NCI-H2196 (cell line): ENCODE results near the gene KCNQ1.

ENCODE experiments used
- DNase-seq: peaks from one replicate; lab custom pipeline; 2025; ENCODE audit not compliant: unreplicated experiment; lab: John Stamatoyannopoulos, UW

The KCNQ1 gene

DNA sequence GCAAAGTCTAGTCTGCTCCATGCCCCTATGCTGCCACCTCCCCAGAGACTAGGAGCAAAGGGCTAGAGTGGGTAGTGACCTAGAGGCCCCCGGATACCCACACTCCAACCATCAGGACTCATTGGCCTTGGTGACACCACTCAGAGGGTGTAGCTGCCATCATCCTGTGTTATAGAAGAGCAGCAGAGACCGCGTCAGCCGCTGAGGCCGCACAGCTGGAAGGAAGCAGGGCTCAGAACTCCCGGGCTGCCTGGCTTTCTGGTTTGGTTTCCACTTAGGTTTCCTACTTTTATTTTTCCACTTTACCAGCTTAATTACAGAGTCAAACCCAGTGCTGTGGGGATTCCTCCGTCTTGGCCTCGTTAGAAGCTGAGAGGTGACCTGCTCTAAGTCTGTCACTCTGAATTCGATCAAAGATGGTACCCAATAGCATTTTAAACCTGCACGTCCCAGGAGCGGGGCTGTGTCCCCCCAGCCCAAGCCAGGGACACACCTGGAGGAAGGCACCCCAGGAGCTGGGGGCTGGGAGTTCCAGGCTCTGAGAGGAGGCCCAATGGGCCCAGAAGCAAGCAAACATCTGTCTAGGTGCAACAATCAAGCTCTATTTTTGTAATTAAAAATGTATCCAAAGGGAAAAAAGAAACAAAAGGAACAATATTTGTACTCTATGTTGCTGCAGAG, 442.8 kb downstream of the KCNQ1 start:
- no peak for DNase-seq

DNA sequence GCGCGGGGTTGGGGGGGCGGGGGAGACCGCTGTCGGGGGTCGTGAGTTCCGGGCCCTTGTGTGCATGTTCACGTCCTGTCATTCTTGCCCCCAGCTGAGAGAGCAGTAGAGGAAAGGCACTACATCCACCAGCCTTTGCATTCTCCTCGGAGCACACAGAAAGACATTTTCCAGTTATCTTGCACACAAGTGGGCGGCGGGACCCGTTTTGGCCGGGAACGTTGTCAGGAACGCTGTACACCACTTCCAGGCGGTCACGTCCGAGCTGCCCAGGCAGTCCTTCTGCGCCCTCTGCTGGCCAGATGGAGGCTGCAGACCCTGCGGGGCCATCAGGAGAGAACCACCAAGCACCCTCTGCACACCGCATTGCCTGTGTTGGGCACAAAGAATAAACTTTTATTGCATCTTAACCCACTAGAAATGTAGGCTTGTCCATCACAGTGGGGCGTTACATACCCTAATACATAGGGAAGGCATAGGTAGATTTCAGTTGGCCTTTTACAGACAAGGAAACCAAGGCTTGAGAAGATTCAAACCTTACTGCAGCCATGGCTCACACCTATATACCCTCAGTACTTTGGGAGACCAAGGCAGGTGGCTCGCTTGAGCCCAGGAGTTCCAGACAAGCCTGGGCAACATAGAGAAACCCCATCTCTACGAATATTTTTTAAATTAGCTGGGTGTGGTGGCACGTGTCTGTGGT, 443.6 kb downstream of the KCNQ1 start:
- peak; percentile 88 for DNase-seq

DNA sequence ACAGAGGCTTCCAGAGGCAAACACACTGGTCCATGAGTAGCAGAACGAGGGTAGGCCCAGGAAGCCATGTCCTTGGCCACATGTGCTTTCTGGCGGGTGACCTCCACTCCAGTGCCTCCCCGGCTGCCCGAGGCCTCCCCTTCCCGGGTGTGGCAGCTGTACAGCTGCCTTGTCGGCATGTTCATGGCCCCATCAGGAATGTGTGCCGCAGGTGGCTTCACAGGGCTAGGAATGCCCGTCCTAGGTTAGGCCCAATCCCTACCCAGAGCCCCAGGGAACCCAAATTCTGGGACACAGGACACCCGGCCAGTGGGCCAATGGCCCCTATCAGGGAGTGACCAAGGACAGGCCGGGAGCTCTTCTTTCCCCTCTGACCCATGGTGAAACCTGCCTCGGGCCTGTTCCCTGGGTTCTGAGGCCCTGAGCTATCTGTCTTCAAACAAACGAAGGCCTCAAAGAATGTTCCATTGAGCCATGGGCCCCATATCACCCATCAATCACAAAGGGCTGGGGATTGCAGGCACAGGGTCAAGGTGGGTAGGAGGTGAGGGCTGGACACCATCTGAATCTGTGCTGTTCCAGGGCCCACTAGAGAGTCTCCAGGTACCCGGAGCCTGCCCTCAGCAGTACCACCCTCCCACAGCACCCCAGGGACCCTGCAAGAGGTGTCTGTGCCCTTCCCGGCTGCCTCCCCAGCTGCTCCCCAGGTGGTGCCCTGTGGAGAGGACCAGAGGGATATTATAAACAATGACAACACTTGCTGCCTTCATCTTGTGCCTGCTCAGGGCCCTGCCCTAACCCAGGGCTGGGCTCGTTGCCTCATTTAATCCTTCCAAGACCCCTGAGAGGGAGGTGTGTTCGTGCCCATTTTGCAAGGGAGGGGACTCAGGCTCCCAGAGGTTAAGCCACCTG, 444.8 kb downstream of the KCNQ1 start:
- DNase-seq, result no peak

DNA sequence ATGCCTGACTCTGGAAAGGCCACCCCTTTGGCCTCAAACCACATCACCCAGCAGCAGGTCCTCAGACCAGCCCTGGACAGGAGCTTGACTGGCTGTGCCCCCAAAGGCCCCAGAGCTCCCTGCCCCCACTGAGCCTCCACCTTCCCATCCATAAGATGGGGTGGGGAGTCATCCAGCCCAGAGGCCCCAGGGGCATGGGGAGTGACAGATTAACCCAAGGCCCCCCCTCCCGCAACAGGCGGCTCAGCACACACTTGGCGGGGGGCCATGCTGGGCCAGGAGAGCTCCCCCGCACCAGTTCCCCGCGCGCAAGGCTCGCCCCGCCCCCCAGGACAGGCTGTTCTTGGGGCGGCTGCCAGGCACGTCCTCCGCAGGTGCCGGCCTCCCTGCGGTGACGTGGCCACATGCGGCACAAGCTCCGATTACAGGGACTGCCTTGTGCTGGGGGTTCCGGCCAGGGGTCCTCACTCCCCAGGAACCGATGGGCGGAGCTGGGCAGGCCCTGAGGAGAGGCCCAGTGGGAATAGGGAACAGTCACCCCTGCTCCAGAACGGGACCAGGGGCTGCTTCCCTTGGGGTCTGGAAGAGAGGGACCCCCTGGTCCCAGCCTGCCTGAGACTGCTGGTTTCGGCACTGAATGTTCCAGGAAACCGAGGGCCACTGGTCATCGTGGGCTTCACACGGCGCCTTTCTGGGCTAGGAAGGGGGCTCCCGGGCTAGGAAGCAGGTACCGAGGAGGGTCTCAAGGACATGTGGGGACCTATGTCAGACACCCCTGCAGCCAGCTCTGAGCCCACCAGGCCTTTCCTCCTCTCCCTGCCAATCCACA, 445.9 kb downstream of the KCNQ1 start:
- DNase-seq, result peak; percentile 80

DNA sequence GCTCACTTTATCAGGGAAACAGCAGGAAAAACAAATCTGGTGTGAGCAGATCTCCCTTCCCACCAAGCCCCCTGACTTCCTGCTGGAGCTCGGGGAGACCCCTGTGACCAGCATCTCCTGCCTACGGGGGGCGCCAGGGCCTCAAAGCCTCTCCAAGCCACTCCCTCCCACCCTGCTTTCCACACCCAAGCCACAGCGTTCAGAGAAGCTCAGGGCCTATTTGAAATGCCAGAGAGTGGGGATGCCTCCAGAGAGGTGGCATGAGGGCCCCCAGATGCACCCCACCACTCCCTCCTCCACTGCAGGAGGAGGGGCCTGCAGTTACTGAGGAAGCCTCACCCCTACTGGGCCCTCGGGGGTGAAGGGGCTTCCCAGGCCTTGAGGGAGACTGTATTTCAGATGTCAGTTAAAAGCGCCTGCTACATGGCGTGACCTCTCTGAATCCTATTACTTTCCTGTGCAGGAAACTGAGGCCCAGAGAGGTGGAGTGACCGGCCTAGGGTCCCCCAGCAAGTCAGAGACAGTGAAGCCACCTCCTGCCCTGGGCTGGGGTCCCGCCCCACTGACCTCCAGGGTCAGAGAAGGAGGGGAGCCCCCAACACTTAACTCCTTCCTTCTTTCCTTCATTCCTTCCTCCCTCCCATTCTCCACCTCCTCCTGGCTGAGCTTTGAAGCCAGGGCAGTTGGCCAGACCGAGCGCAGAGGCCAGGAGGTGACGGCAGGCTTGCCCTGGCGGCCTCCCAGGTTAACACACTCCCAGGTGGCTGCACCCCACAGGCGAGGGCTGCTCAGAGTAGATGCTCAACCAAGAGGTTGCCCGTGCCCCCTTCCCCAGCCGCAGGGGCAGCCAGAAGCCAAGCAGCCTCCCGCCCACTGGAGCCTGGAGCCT, 446.8 kb downstream of the KCNQ1 start:
- DNase-seq, result peak; percentile 76

DNA sequence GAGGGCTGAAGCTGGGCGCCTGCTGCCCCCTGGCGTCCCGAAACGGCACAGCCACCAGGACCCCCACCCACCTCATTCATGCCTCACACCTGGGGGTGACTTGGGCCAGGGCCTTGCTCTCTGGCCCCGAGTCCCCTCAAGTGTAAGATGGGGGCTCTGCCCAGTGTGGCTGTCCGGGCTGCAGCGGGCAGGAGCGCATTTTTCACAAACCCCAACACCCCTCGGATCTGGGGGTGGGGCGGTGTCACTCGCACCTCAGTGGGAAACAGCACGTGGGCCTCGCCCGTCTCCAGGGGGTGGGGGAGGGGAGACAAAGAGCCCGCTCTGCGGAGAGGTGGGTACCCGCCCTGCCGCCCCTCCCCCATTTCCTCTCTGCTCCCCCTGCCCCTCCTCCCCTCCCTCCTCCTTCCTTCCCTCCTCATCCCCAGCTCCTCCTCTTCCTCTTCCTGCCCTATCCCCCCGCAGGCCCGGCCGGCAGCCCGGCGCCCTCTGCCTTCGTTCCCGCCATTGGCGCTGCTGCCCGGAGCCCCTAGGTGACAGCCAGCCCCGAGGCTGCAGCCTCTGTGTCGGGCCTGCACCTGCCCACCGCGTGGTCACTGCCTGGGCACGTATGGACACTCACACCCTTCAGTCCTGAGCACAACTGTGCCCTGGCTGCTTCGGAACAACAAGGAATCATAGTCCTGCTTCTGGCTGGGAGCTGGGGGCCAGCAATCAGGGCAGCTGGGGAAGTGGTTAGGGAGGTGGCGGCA, 447.6 kb downstream of the KCNQ1 start:
- DNase-seq, result peak; percentile 75

DNA sequence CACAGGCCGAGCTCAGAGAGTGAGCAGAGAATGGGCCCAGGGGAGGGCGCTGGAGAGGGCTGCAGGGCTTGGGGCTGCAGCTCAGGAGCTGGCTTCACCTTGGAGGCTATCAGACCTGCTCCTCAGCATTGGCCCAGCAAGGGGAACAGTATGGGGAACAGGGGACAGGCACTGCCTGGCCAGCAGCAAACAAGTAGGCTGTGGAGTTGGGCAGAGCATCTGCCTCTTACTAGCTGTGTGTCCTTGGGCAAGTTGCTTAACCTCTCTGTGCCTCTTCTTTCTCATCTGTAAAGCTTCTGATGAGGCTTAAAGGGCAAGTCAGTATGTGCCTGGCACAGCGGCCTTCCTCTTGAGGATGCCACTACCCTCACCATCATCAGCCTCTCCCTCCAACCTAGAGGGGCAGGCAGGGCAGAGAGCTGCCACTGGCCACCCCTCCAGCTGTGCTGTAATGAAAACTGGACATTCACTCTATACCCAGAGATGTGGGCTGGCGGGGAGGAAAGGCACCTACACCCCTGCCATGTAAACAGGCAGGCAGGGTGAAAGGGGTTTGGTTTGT, 448.2 kb downstream of the KCNQ1 start:
- no peak for DNase-seq

DNA sequence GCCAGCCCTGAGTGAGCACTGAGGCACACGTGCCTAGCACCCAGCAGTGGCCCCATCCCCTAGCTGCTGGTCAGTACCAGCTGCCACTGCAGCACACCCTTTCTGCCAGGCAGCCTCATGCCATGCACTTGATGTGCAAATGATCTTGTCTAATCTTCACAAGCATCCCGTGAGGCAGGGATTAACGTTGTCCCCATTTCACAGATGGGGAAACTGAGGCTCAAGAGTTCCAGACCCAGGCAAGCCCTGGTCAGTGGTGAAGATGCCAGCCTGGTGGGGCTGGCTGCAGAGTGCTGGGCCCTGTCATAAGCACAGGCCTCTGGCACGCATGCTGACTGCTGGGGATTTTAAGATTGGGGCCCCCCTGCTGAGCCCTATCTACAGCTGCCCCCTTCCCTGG, 449.1 kb downstream of the KCNQ1 start:
- no peak for DNase-seq

DNA sequence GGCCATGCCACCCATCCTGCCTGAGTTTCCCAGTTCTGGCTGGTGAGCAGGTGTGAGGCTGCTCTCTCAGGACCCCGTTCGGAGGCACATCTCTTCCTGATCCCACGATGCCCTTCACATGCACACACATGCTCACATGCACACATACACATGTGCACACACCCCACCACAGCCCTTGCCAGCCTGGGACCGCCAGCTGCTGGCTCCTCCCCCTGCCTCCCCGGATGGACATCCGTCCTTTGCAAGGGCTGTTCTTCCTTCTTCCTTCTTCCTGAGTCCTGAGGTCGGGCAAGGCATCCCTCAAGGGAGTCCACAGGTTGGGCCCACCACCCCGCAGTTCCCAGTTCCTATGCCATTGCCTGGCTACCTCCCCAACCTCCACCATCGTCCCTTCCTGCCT, 451.2 kb downstream of the KCNQ1 start:
- DNase-seq, result no peak

DNA sequence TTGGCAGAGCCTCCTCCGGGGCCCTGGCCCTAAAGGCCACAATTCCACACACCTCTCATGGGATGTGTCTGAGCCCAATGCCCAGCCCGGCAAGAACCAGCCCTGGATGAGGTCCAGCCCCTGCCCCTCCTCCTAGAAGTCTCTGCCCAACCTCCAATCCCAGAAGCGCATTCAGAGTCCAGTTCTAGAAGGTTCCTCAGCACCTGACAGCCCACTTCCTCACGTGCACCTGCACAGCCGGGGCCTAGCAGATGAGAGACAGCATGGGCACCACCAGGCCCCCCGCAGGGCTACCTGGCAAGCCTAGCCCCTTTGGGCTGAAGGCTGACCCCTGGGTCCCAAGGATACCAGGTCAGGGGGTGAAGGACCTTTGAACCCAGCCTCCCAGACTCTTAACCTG, 452.2 kb downstream of the KCNQ1 start:
- DNase-seq, result no peak

DNA sequence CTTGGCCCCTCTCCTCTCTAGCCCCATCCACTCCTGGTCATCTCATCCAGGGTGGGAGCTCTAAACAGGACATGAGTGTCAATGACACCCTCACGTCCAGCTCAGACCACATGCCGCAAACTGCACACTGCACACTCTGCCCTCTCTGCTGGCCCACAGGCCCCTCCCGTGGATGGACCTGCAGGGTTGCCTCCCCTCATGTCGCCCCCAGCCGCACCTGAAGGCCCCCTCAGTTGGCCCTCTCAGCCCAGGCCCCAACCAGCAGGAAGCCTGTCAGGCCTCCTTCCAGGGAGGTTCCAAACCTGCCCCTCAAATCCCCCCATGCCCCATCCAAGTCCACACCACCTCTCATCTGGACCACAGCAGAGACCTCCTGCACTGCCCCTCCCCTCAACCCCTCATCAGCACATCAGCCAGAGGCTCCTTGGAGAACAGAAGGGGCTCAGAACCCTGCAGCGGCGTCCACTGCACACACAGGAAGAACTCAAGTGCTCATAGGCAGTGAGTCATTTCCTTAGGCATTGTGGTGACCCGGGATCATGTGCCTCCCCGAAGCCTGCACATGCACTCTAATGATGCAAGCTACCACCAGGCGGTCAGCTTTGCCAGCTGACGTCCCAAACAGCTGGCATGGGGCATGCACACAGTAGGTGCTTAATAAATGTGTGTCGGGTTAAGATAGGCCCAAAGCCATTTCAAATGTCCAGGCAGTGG, 453.7 kb downstream of the KCNQ1 start:
- peak; percentile 74 for DNase-seq
